CD4-positive, alpha-beta T cell (primary cell): ENCODE results near the gene MPDU1. TPM values are rescaled to one million over a fixed set of nuclear protein-coding genes. Genes with fewer than 3 reads are reported as not detected.

Source experiments
- ATAC-seq: fragments of 200-7000 bp; cut with Tn5 transposase; one replicate; pipeline ENCODE4 v1.10.0; 2022; ENCODE audit warnings: mild to moderate bottlenecking; ENCODE audit not compliant: poor library complexity
- CTCF ChIA-PET: fragments of 350-600 bp; sonication (Branson Sonifier 250); formaldehyde crosslinking; loops from one replicate; lab custom pipeline; 2021; ENCODE audit warnings: antibody characterized with exemption, inconsistent platforms; lab: Charles Lee
- POLR2A ChIA-PET: fragments of 350-600 bp; sonication (Branson Sonifier 250); formaldehyde crosslinking; loops from one replicate; lab custom pipeline; 2021; ENCODE audit warnings: antibody characterized with exemption, inconsistent platforms; lab: Charles Lee
- DNase-seq, 14 experiments: peaks; one replicate each; pipeline ENCODE4 v3.0.0-alpha.2; 2013 to 2020; ENCODE audit warnings: mixed read lengths in 2 of 14
- H3K27ac ChIP-seq, 2 donors: one replicate each; pipeline versions ENCODE4 v1.5.1 to v1.7.0; 2013; ENCODE audit warnings: low read length in 2 of 2, low read depth in 1 of 2, mild to moderate bottlenecking in 1 of 2
- H3K27me3 ChIP-seq, 2 experiments: 1 replicate in 1 of 2; 2 replicates in 1 of 2; pipeline versions ENCODE4 v1.6.1 to v1.7.0; 2013; ENCODE audit warnings: low read length in 2 of 2, control low read depth in 1 of 2, mild to moderate bottlenecking in 1 of 2, moderate library complexity in 1 of 2; ENCODE audit not compliant: insufficient read depth in 2 of 2, control insufficient read depth in 1 of 2
- H3K36me3 ChIP-seq: one replicate; pipeline ENCODE4 v1.6.1; 2013; ENCODE audit warnings: low read length, control low read depth; ENCODE audit not compliant: insufficient read depth
- H3K4me1 ChIP-seq: one replicate; pipeline ENCODE4 v1.6.1; 2013; ENCODE audit warnings: low read length, control low read depth; ENCODE audit not compliant: insufficient read depth
- H3K4me3 ChIP-seq: one replicate; pipeline ENCODE4 v1.5.1; 2013; ENCODE audit warnings: mild to moderate bottlenecking, low read length, moderate library complexity
- H3K9me3 ChIP-seq, 2 experiments: 1 replicate in 1 of 2; 2 replicates in 1 of 2; pipeline versions ENCODE4 v1.6.1 to v1.7.0; 2013; ENCODE audit warnings: low read length in 2 of 2, mild to moderate bottlenecking in 2 of 2, control low read depth in 1 of 2, moderate library complexity in 1 of 2; ENCODE audit not compliant: control insufficient read depth in 1 of 2, insufficient read depth in 1 of 2
- H3K27ac Mint-ChIP-seq: one replicate; pipeline ENCODE4 v1.8.0; 2020; ENCODE audit warnings: mixed read lengths
- H3K27me3 Mint-ChIP-seq: one replicate; pipeline ENCODE4 v1.8.0; 2021; ENCODE audit warnings: mixed read lengths
- H3K36me3 Mint-ChIP-seq: one replicate; pipeline ENCODE4 v1.8.0; 2021; ENCODE audit warnings: low read depth, mixed read lengths
- H3K4me1 Mint-ChIP-seq: one replicate; pipeline ENCODE4 v1.8.0; 2021; ENCODE audit warnings: low read depth, mixed read lengths
- H3K4me3 Mint-ChIP-seq: one replicate; pipeline ENCODE4 v1.8.0; 2020; ENCODE audit warnings: mild to moderate bottlenecking, mixed read lengths
- H3K9me3 Mint-ChIP-seq: one replicate; pipeline ENCODE4 v1.8.0; 2020; ENCODE audit warnings: mixed read lengths
- intact Hi-C, 2 experiments: fragments of 100-400 bp; cut with DNase I in 1 of 2; cut with micrococcal nuclease in 1 of 2; formaldehyde crosslinking; loops; one replicate each; pipeline versions ENCODE4 v1.15.1 to v1.9.0; 2023 to 2025; cut with DNase I, micrococcal nuclease
- total RNA-seq, 174 experiments: library from RNA in 2 of 174; stranded (reverse) in 2 of 174; gene quantifications; one replicate each; pipeline ENCODE4 v1.2.3 and lab custom pipeline; 2021 to 2026
- TF ChIP-seq, protein P1 (sequence below): fragments of 200-600 bp; IDR thresholded peaks from one replicate; pipeline ENCODE4 v1.8.0; 2022; ENCODE audit warnings: antibody characterized with exemption, mild to moderate bottlenecking

Gene MPDU1
- total RNA-seq, 2 experiments from 2014 or later: 12.0 to 12.9 TPM

DNA sequence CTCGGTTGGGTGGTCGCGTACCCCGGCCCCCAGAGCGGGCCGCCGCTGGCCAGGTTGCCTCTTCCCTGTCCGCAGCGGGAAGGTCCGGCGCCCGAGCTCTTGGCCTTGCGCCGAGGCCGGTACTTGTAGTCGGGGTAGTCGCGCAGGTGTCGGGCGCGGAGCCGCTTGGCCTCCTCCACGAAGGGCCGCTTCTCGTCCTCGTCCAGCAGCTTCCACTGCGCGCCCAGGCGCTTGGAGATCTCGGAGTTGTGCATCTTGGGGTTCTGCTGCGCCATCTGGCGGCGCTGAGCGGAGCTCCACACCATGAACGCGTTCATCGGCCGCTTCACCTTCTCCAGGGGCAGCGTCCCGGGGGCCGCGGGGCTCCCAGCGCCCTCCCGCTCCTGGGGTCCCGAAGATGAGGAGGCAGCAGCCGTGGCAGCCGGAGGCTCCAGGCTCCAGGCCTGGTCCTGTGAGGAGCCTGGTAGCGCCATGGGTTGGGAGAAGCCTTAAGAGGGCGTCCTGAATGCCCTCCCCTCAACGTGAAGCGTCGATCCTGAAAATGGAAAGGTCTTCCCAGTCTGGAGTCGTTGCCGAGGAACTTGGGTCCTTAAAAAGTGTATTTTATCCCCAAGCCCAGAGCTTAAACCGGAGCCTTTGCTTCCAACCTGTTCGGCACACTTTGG is 5.7 kb downstream of the MPDU1 start:
- intact Hi-C loops: loop anchor here (1.0 to 10.0 kb wide), 4 partner anchors 75 to 545 kb away; partner anchors contain the start of genes SLC16A11 (in 1 of the 2) and SLC2A4 (in 1 of the 2)
- Histone ChIP-seq H3K9me3 (no peaks in the 10 kb centered on the region), H3K4me3 (no peak overlapping the region), H3K4me1 (peaks cover 31% of the 10 kb centered on the region), H3K27ac (no peak overlapping the region), H3K27me3 (no peaks in the 10 kb centered on the region), H3K36me3 (peaks cover 64% of the 10 kb centered on the region)
- peaks cover 7% of the 10 kb centered on the region for H3K4me1 Mint-ChIP-seq
- peak; percentile 47 to 87 (median 62) for DNase-seq
- ATAC-seq: peak; percentile 90
- CTCF ChIA-PET: interaction anchor here (0.6 to 1.9 kb wide), 16 partner anchors 9 to 659 kb away, joined by 3 to 17 read pairs (median 4); partner anchors contain the start of genes CD68, CTC1, FXR2 and SENP3
- peaks cover 54% of the 10 kb centered on the region for H3K36me3 Mint-ChIP-seq
- H3K4me3 Mint-ChIP-seq: no peak overlapping the region
- POLR2A ChIA-PET: interaction anchor here (0.6 to 2.5 kb wide), 13 partner anchors 13 to 699 kb away, joined by 3 to 16 read pairs (median 4); partner anchors contain the start of genes FXR2, RANGRF, SAT2 and TMEM102
- H3K27me3 Mint-ChIP-seq: no peaks in the 10 kb centered on the region
- no peaks in the 10 kb centered on the region for H3K9me3 Mint-ChIP-seq
- H3K27ac Mint-ChIP-seq: no peak overlapping the region
- TF ChIP-seq, protein P1, sequence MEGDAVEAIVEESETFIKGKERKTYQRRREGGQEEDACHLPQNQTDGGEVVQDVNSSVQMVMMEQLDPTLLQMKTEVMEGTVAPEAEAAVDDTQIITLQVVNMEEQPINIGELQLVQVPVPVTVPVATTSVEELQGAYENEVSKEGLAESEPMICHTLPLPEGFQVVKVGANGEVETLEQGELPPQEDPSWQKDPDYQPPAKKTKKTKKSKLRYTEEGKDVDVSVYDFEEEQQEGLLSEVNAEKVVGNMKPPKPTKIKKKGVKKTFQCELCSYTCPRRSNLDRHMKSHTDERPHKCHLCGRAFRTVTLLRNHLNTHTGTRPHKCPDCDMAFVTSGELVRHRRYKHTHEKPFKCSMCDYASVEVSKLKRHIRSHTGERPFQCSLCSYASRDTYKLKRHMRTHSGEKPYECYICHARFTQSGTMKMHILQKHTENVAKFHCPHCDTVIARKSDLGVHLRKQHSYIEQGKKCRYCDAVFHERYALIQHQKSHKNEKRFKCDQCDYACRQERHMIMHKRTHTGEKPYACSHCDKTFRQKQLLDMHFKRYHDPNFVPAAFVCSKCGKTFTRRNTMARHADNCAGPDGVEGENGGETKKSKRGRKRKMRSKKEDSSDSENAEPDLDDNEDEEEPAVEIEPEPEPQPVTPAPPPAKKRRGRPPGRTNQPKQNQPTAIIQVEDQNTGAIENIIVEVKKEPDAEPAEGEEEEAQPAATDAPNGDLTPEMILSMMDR: peak; percentile 76

DNA sequence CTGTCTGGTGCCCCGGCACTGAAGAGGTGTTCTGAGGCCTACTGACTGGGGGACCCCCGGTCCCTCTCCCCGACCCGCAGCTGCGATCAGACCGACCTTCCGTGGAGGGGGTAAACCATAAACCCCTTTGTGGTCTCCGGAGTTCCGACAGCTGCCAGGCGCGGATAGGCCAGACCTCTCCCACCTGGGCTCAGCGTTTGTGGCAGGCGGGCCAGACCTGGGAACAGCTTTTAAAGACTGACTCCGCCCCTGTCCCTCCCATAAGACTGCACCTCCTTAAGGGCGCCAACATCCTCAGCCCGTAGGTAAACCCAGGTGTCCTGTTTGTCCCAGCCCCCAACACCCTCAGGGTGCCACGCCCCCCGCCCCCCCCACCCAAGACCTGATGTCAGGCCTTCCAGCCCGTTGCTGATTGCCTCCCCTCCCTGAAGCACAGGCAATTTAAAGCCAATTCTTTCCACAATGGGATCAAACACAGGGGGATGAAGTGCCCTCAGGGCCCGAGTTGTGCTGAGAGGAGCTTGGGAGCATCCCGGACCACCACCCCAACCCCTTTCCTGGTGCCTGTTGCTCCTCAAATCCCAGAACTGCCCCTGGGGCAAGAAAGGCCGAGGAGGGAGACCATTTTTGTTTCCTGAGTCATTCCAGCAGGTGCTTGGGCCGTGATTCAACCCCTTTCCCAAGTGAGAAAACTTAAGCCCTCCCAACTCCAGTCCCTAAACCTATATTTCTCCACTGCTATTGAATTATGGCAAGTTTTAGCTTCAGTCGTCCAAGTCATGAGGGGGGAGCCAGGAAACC is 6.4 kb downstream of the MPDU1 start, which contains the start of gene SOX15:
Gene SOX15 (minus strand): TSS at position 204 of the 801 bp plus-strand sequence. CDS start 418 bp downstream, outside the sequence.
- H3K27me3 ChIP-seq: no peaks in the 10 kb centered on the region
- H3K9me3 Mint-ChIP-seq: no peaks in the 10 kb centered on the region
- DNase-seq (peak in 1 of 14 experiments; percentile 44), ATAC-seq (no peak)
- H3K36me3 Mint-ChIP-seq: peaks cover 56% of the 10 kb centered on the region
- H3K27ac Mint-ChIP-seq: no peak within 1 kb of the TSS
- no peak within 1 kb of the TSS for H3K4me3 Mint-ChIP-seq
- ChIA-PET CTCF (interaction anchor here (0.6 to 1.9 kb wide), 17 partner anchors 10 to 658 kb away, joined by 3 to 17 read pairs (median 4); partner anchors contain the start of genes CD68, CTC1, FXR2 and SENP3), POLR2A (interaction anchor here (0.6 to 2.5 kb wide), 13 partner anchors 14 to 698 kb away, joined by 3 to 16 read pairs (median 4); partner anchors contain the start of genes FXR2, RANGRF, SAT2 and TMEM102)
- H3K36me3 ChIP-seq: peaks cover 71% of the 10 kb centered on the region
- TF ChIP-seq, protein P1: no peak
- H3K4me1 ChIP-seq: peaks cover 23% of the 10 kb centered on the region
- H3K9me3 ChIP-seq: no peaks in the 10 kb centered on the region
- intact Hi-C loops: loop anchor here (1.0 to 10.0 kb wide), 8 partner anchors 21 to 545 kb away; partner anchors contain the start of genes SLC16A11 (in 2 of the 2), FGF11 (in 1 of the 2), SLC2A4 (in 1 of the 2) and TMEM102 (in 1 of the 2)
- peaks cover under 1% of the 10 kb centered on the region for H3K4me1 Mint-ChIP-seq
- no peak within 1 kb of the TSS for H3K4me3 ChIP-seq
- no peak within 1 kb of the TSS for H3K27ac ChIP-seq
- H3K27me3 Mint-ChIP-seq: no peaks in the 10 kb centered on the region

DNA sequence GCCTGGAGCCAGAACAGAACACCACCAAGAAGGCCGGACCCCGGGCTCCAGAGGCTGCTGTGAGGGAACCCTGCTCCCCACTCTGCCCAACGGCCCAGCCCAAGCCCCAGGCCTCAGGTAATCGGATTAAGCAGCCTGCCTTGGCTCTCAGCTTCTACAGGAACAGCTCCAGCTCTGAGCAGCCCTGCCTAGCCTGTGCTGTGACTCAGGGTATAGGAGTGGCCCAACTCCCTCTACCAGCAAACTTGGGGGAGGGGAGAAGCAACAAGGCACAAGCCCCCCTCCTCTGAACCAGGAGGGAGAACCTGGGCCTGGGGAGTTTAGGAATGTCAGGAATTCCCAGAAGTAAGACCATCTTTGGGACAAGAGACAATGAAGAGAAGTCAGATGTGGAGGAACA is 7.1 kb downstream of the MPDU1 start:
- Mint-ChIP-seq H3K9me3 (no peaks in the 10 kb centered on the region), H3K4me1 (no peaks in the 10 kb centered on the region), H3K36me3 (peaks cover 61% of the 10 kb centered on the region), H3K4me3 (no peak overlapping the region), H3K27ac (no peak overlapping the region), H3K27me3 (no peaks in the 10 kb centered on the region)
- TF ChIP-seq, protein P1: no peak
- POLR2A ChIA-PET: interaction anchor here (2.5 kb wide), 1 partner anchor 17 kb away, joined by 16 read pairs; no protein-coding TSS in a partner anchor
- Histone ChIP-seq H3K4me3 (no peak overlapping the region), H3K27me3 (no peaks in the 10 kb centered on the region), H3K4me1 (peaks cover 17% of the 10 kb centered on the region), H3K9me3 (no peaks in the 10 kb centered on the region), H3K36me3 (peaks cover 75% of the 10 kb centered on the region), H3K27ac (no peak overlapping the region)
- no peak for ATAC-seq
- intact Hi-C loops: loop anchor here (2.0 to 5.0 kb wide), 4 partner anchors 20 to 546 kb away; partner anchors contain the start of genes FGF11 (in 1 of the 2), SLC16A11 (in 1 of the 2) and TMEM102 (in 1 of the 2)
- CTCF ChIA-PET: interaction anchor here (0.6 kb wide), 1 partner anchor 38 kb away, joined by 4 read pairs; no protein-coding TSS in a partner anchor
- DNase-seq: no peak
